Fibroblast of lung (primary cell): ENCODE data around the gene ADCK1. TPM values are rescaled to one million over a fixed set of nuclear protein-coding genes. Genes with fewer than 3 reads are reported as not detected.

Experiments used
- DNase-seq, 2 donors: peaks; one replicate each; pipeline versions ENCODE4 v3.0.0 to v3.0.0-alpha.2; 2010; ENCODE audit warnings: low read depth in 2 of 2
- H2AFZ ChIP-seq: 2 replicates; pipeline ENCODE4 v1.5.1; 2012; ENCODE audit warnings: low read length, control low read depth, inconsistent platforms
- H3K27ac ChIP-seq: 2 replicates; pipeline ENCODE4 v1.5.1; 2011; ENCODE audit warnings: low read length, control low read depth; ENCODE audit not compliant: insufficient read depth
- H3K27me3 ChIP-seq: 2 replicates; pipeline ENCODE4 v1.5.1; 2011; ENCODE audit warnings: mild to moderate bottlenecking, low read length; ENCODE audit not compliant: control insufficient read depth, insufficient read depth
- H3K36me3 ChIP-seq: 2 replicates; pipeline ENCODE4 v1.5.1; 2011; ENCODE audit warnings: low read length; ENCODE audit not compliant: control insufficient read depth, insufficient read depth
- H3K4me1 ChIP-seq: 2 replicates; pipeline ENCODE4 v1.5.1; 2011; ENCODE audit warnings: low read length; ENCODE audit not compliant: control insufficient read depth, insufficient read depth; ENCODE audit errors: extremely low read depth
- H3K4me2 ChIP-seq: 2 replicates; pipeline ENCODE4 v1.5.1; 2011; ENCODE audit warnings: low read length, control low read depth; ENCODE audit not compliant: insufficient read depth; ENCODE audit errors: extremely low read depth
- H3K4me3 ChIP-seq, 4 experiments: fragments of 200-600 bp in 1 of 4; sonication (generic) in 1 of 4; replicated peaks in 1 of 4; 2 replicates each; pipeline ENCODE4 v1.5.1; 2011 to 2016; ENCODE audit warnings: low read length in 4 of 4, low read depth in 3 of 4, mild to moderate bottlenecking in 3 of 4, control low read depth in 2 of 4, inconsistent platforms in 1 of 4, mixed read lengths in 1 of 4; ENCODE audit not compliant: insufficient read depth in 1 of 4; ENCODE audit errors: control extremely low read depth in 1 of 4
- H3K79me2 ChIP-seq: 2 replicates; pipeline ENCODE4 v1.5.1; 2012; ENCODE audit warnings: mild to moderate bottlenecking, low read length, inconsistent platforms; ENCODE audit not compliant: control insufficient read depth, insufficient read depth
- H3K9ac ChIP-seq: 2 replicates; pipeline ENCODE4 v1.5.1; 2011; ENCODE audit warnings: mild to moderate bottlenecking, low read length, control low read depth; ENCODE audit not compliant: insufficient read depth
- H3K9me3 ChIP-seq: 2 replicates; pipeline ENCODE4 v1.5.1; 2012; ENCODE audit warnings: low read depth, low read length; ENCODE audit not compliant: control insufficient read depth, insufficient read depth
- H4K20me1 ChIP-seq: 2 replicates; pipeline ENCODE4 v1.5.1; 2011; ENCODE audit warnings: low read length; ENCODE audit not compliant: control insufficient read depth, insufficient read depth; ENCODE audit errors: extremely low read depth
- EZH2 ChIP-seq: IDR thresholded peaks from 2 replicates; pipeline ENCODE4 v1.5.1; 2012; ENCODE audit warnings: low read length, control low read depth, mild to moderate bottlenecking; ENCODE audit errors: missing control alignments
- polyA plus RNA-seq, 2 donors: library from polyadenylated mRNA; depleted of rRNA in 1 of 2; stranded (reverse) in 1 of 2; unstranded in 1 of 2; fragments of >200 nt; gene quantifications; 2 replicates each; pipeline ENCODE4 v1.2.1, GENCODE V29; 2011 to 2012; ENCODE audit warnings: missing spikeins in 1 of 2
- total RNA-seq: library from RNA; depleted of rRNA; stranded (reverse); fragments of >200 nt; gene quantifications from 2 replicates; pipeline ENCODE4 v1.2.1, GENCODE V29; 2014
- TF ChIP-seq, protein P1 (sequence below), 2 donors: IDR thresholded peaks in 1 of 2; conservative IDR thresholded peaks in 1 of 2; 1 replicate in 1 of 2; 2 replicates in 1 of 2; pipeline ENCODE4 v1.5.1; 2011 to 2012; ENCODE audit warnings: low read length in 2 of 2, control low read depth in 1 of 2, inconsistent platforms in 1 of 2, low read depth in 1 of 2, mild to moderate bottlenecking in 1 of 2

ADCK1 gene
- total and polyA plus RNA-seq, 2 donors (not counting 1 experiment from before 2014, with no cell fraction given), result 4.6 to 4.8 TPM

DNA sequence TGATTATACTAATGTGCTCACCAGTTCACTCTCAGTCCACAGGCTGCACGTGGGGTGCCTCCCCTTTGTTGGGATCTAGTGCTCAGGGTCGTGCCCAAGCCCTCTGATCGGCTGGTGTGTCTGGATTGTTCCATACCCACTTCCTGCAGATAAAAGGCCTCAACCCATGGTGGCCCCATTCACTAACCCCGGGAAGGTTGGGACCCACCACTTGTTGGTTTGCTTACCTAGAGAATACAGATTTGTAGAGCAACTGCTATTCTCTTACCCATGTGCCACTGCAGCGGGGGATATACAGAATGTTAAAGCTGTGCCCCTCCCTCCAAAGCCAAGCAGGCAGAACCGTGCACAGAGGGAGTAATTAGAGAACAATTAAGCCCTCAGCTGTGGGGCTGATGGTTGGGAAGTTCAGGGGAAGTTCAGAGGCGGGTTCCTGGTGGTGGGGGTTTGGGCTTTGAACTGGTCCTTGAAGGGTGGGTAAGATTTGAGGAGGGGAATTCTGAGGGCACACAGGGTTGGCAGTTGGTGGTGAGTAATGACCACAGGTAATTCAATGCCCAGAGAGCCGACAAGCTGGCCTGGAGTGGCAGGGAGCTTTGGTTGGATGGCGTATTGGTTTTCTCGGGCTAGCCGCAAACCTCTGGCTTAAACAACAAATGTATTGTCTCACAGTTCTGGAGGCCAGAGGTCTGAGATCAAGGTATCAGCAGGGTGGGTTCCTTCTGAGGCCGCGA is 68.8 kb downstream of the ADCK1 start:
- no peak overlapping the region for H3K4me3 ChIP-seq
- no peak overlapping the region for H2AFZ ChIP-seq
- no peaks in the 10 kb centered on the region for H3K36me3 ChIP-seq
- TF ChIP-seq EZH2, result no peak
- TF ChIP-seq, protein P1, sequence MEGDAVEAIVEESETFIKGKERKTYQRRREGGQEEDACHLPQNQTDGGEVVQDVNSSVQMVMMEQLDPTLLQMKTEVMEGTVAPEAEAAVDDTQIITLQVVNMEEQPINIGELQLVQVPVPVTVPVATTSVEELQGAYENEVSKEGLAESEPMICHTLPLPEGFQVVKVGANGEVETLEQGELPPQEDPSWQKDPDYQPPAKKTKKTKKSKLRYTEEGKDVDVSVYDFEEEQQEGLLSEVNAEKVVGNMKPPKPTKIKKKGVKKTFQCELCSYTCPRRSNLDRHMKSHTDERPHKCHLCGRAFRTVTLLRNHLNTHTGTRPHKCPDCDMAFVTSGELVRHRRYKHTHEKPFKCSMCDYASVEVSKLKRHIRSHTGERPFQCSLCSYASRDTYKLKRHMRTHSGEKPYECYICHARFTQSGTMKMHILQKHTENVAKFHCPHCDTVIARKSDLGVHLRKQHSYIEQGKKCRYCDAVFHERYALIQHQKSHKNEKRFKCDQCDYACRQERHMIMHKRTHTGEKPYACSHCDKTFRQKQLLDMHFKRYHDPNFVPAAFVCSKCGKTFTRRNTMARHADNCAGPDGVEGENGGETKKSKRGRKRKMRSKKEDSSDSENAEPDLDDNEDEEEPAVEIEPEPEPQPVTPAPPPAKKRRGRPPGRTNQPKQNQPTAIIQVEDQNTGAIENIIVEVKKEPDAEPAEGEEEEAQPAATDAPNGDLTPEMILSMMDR (conservative IDR thresholded peaks at IDR 0.05 in 1 of 2, IDR thresholded peaks at IDR 0.05 in 1 of 2; ENCODE audit: low read depth in 1 of 2, low read length in 2 of 2), result no peak
- H3K79me2 ChIP-seq, result no peaks in the 10 kb centered on the region
- DNase-seq, result no peak
- H3K9me3 ChIP-seq, result no peaks in the 10 kb centered on the region
- H3K4me1 ChIP-seq, result no peaks in the 10 kb centered on the region
- H3K27ac ChIP-seq, result no peak overlapping the region
- no peaks in the 10 kb centered on the region for H4K20me1 ChIP-seq
- H3K4me2 ChIP-seq, result no peak overlapping the region
- H3K27me3 ChIP-seq, result no peaks in the 10 kb centered on the region
- H3K9ac ChIP-seq, result no peak overlapping the region

DNA sequence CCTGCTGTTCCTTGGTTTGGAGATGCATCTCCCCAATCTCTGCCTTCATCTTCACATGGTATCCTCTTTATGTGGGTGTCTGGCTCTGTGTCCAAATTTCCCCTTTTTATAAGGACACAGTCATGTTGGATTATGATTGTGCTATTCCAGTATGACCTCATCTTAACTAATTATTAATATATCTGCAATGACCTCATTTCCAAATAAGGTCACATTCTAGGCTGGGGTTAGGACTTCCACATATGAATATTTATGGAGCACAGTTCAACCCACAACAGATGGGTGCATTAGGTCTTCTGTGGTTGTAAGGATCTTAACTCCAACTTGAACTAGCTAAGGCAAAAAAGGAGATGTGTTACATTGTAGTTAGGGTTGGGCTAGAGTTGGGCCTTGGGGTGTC is 69.4 kb downstream of the ADCK1 start:
- Histone ChIP-seq H3K4me3 (no peak overlapping the region), H2AFZ (no peak overlapping the region), H3K4me2 (no peak overlapping the region), H3K9me3 (no peaks in the 10 kb centered on the region), H3K79me2 (no peaks in the 10 kb centered on the region), H3K27ac (no peak overlapping the region), H3K27me3 (no peaks in the 10 kb centered on the region), H4K20me1 (no peaks in the 10 kb centered on the region), H3K4me1 (no peaks in the 10 kb centered on the region), H3K9ac (no peak overlapping the region), H3K36me3 (no peaks in the 10 kb centered on the region)
- TF ChIP-seq EZH2, result no peak
- TF ChIP-seq, protein P1 (conservative IDR thresholded peaks at IDR 0.05 in 1 of 2, IDR thresholded peaks at IDR 0.05 in 1 of 2; ENCODE audit: low read depth in 1 of 2, low read length in 2 of 2), result no peak
- DNase-seq, result no peak

DNA sequence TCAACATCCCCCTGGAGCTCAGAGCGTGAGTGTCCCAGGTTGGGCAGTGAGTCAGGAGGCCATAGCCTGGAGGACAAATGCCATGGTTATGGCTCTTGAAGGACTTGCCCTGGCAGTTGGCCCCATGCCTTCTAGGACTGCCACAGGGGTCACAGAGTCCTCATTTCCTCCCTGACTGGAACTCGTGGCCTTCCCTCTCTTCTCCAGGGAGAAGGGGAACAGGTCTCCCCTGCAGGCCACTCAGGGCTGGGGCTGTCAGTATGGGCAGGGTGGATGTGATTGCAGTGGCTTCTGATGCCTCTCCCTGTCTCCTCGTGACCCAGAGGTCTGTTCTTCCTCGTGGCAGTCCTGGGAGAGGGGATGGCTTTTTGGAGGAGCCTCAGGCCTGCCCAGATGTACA is 70.7 kb downstream of the ADCK1 start:
- no peak overlapping the region for H3K4me2 ChIP-seq
- no peak for TF ChIP-seq EZH2
- TF ChIP-seq, protein P1 (conservative IDR thresholded peaks at IDR 0.05 in 1 of 2, IDR thresholded peaks at IDR 0.05 in 1 of 2; ENCODE audit: low read depth in 1 of 2, low read length in 2 of 2), result no peak
- no peaks in the 10 kb centered on the region for H4K20me1 ChIP-seq
- H3K9ac ChIP-seq, result no peak overlapping the region
- H2AFZ ChIP-seq, result no peak overlapping the region
- no peaks in the 10 kb centered on the region for H3K4me1 ChIP-seq
- H3K9me3 ChIP-seq, result no peaks in the 10 kb centered on the region
- H3K4me3 ChIP-seq, result no peak overlapping the region
- no peak overlapping the region for H3K27ac ChIP-seq
- H3K27me3 ChIP-seq, result no peaks in the 10 kb centered on the region
- DNase-seq, result no peak
- no peaks in the 10 kb centered on the region for H3K79me2 ChIP-seq
- no peaks in the 10 kb centered on the region for H3K36me3 ChIP-seq
